GM12878 (cell line): Measurements from ENCODE around the gene C9orf72. TPM values are rescaled to one million over a fixed set of nuclear protein-coding genes. Genes with fewer than 3 reads are reported as not detected.
A peak's percentile ranks its signal among the peaks of the same experiment; 100 is the strongest.

Experiments
- ATAC-seq: fragments of 200-7000 bp; cut with Tn5 transposase; 3 replicates; pipeline ENCODE4 v1.9.1; 2020; ENCODE audit warnings: mild to moderate bottlenecking, moderate library complexity
- BruUV-seq: library from RNA; stranded (reverse); fragments of 400-500 nt; replicated peaks from 2 replicates; lab custom pipeline; 2021; lab: Mats Ljungman, UMichigan
- CTCF ChIA-PET: fragments of 300-600 bp; sonication (Branson Sonifier 250); formaldehyde crosslinking; extraction: SDS; loops from one replicate; lab custom pipeline; 2021; ENCODE audit warnings: inconsistent platforms; lab: Yijun Ruan, JAX
- POLR2A ChIA-PET: fragments of 350-600 bp; formaldehyde crosslinking; extraction: SDS; loops from one replicate; lab custom pipeline; 2021; ENCODE audit warnings: inconsistent platforms; lab: Charles Lee
- RAD21 ChIA-PET: fragments of 300-600 bp; sonication (Branson Sonifier 250); formaldehyde crosslinking; loops from one replicate; lab custom pipeline; 2023; ENCODE audit warnings: antibody characterized with exemption; ENCODE audit not compliant: unreplicated experiment; lab: Charles Lee
- SMC1A ChIA-PET: fragments of 300-600 bp; sonication (Branson Sonifier 250); formaldehyde crosslinking; loops from one replicate; lab custom pipeline; 2023; ENCODE audit not compliant: unreplicated experiment, uncharacterized antibody; lab: Charles Lee
- DNase-seq: peaks from one replicate; pipeline ENCODE4 v3.0.0-alpha.2; 2011; ENCODE audit warnings: low read depth, low spot score
- FAIRE-seq: peaks from 3 replicates; lab custom pipeline; 2011; peaks lifted over from hg19 to GRCh38; lab: Jason Lieb, UNC
- H2AFZ ChIP-seq: 2 replicates; pipeline ENCODE4 v1.6.0; 2011; ENCODE audit warnings: low read depth, low read length, control low read depth; ENCODE audit not compliant: control insufficient read depth
- H3K27ac ChIP-seq: 2 replicates; pipeline ENCODE4 v1.5.1; 2011; ENCODE audit warnings: control low read depth; ENCODE audit not compliant: control insufficient read depth, insufficient read depth
- H3K27me3 ChIP-seq, 2 experiments: replicated peaks in 1 of 2; 2 replicates each; pipeline versions ENCODE4 v1.6.0 to v1.6.1; 2011; ENCODE audit warnings: low read length in 1 of 2; ENCODE audit not compliant: control insufficient read depth in 2 of 2, insufficient read depth in 2 of 2
- H3K36me3 ChIP-seq, 2 experiments: 2 replicates each; pipeline ENCODE4 v1.5.1; 2011; ENCODE audit warnings: low read length in 1 of 2; ENCODE audit not compliant: control insufficient read depth in 2 of 2, insufficient read depth in 2 of 2
- H3K4me1 ChIP-seq: 2 replicates; pipeline ENCODE4 v1.6.1; 2011; ENCODE audit warnings: mild to moderate bottlenecking, low read length, moderate library complexity, mixed read lengths; ENCODE audit not compliant: control insufficient read depth, insufficient read depth
- H3K4me2 ChIP-seq: 2 replicates; pipeline ENCODE4 v1.6.0; 2011; ENCODE audit warnings: control low read depth; ENCODE audit not compliant: control insufficient read depth, insufficient read depth
- H3K4me3 ChIP-seq: fragments of 200-600 bp; sonication (generic); 2 replicates; pipeline ENCODE4 v1.5.1; 2016
- H3K79me2 ChIP-seq: 2 replicates; pipeline ENCODE4 v1.6.0; 2011; ENCODE audit warnings: low read length; ENCODE audit not compliant: control insufficient read depth, insufficient read depth
- H3K9ac ChIP-seq: 2 replicates; pipeline ENCODE4 v1.8.0; 2011; ENCODE audit warnings: low read length, control low read depth, mixed read lengths; ENCODE audit not compliant: control insufficient read depth, insufficient read depth
- H3K9me3 ChIP-seq: replicated peaks from 3 replicates; pipeline ENCODE4 v1.5.1; 2011; ENCODE audit warnings: mild to moderate bottlenecking, low read length; ENCODE audit not compliant: control insufficient read depth, insufficient read depth
- H4K20me1 ChIP-seq: 2 replicates; pipeline ENCODE4 v1.6.0; 2011; ENCODE audit not compliant: control insufficient read depth, insufficient read depth
- BRCA1 ChIP-seq: IDR thresholded peaks from 2 replicates; pipeline ENCODE4 v1.6.1; 2011; ENCODE audit warnings: low read depth, low read length, improper control_type of control experiment
- E4F1 ChIP-seq: fragments of 450-650 bp; IDR thresholded peaks from 2 replicates; pipeline ENCODE4 v1.6.1; 2018; ENCODE audit warnings: borderline replicate concordance, mild to moderate bottlenecking; ENCODE audit not compliant: partially characterized antibody
- EGR1 ChIP-seq, 2 experiments: IDR thresholded peaks; 1 replicate in 1 of 2; 2 replicates in 1 of 2; pipeline ENCODE4 v1.6.1; 2011 to 2012; ENCODE audit warnings: low read depth in 2 of 2, low read length in 2 of 2, borderline replicate concordance in 1 of 2, mild to moderate bottlenecking in 1 of 2, moderate library complexity in 1 of 2
- IRF4 ChIP-seq: IDR thresholded peaks from 2 replicates; pipeline ENCODE4 v1.6.1; 2011; ENCODE audit warnings: low read depth, low read length
- JUNB ChIP-seq: IDR thresholded peaks from 2 replicates; pipeline ENCODE4 v1.6.1; 2016; ENCODE audit warnings: antibody characterized with exemption, mild to moderate bottlenecking
- KDM1A ChIP-seq: fragments of 200-600 bp; sonication (generic); IDR thresholded peaks from 2 replicates; pipeline ENCODE4 v1.6.1; 2016; ENCODE audit warnings: borderline replicate concordance
- MYC ChIP-seq: IDR thresholded peaks from 2 replicates; pipeline ENCODE4 v1.6.1; 2011; ENCODE audit warnings: mild to moderate bottlenecking, low read length, moderate library complexity, inconsistent platforms; ENCODE audit not compliant: insufficient read depth, insufficient replicate concordance, insufficient read length, severe bottlenecking
- NBN ChIP-seq: fragments of 450-650 bp; IDR thresholded peaks from 2 replicates; pipeline ENCODE4 v1.6.1; 2016
- NRF1 ChIP-seq: conservative IDR thresholded peaks from 2 replicates; pipeline ENCODE4 v1.6.1; 2011; ENCODE audit warnings: mild to moderate bottlenecking, low read depth, low read length, improper control_type of control experiment
- PRDM15 ChIP-seq: fragments of 450-650 bp; formaldehyde crosslinking; IDR thresholded peaks from 2 replicates; pipeline ENCODE4 v1.4.0; 2020; ENCODE audit warnings: mild to moderate bottlenecking, moderate library complexity
- RBBP5 ChIP-seq: fragments of 200-600 bp; sonication (generic); conservative IDR thresholded peaks from 2 replicates; pipeline ENCODE4 v1.6.1; 2016
- SIN3A ChIP-seq: IDR thresholded peaks from 2 replicates; pipeline ENCODE4 v1.6.1; 2012; ENCODE audit warnings: low read depth, low read length, improper control_type of control experiment
- SMC3 ChIP-seq: IDR thresholded peaks from 2 replicates; pipeline ENCODE4 v1.6.1; 2011; ENCODE audit warnings: low read length, improper control_type of control experiment, borderline replicate concordance
- SUPT20H ChIP-seq: IDR thresholded peaks from 2 replicates; pipeline ENCODE4 v1.6.1; 2011; ENCODE audit warnings: low read depth, mild to moderate bottlenecking, low read length, moderate library complexity, borderline replicate concordance; ENCODE audit not compliant: control insufficient read depth
- TARDBP ChIP-seq: IDR thresholded peaks from 2 replicates; pipeline ENCODE4 v1.6.1; 2016; ENCODE audit warnings: borderline replicate concordance
- TBL1XR1 ChIP-seq: IDR thresholded peaks from 2 replicates; pipeline ENCODE4 v1.6.1; 2012; ENCODE audit warnings: low read depth, low read length, improper control_type of control experiment
- TCF12 ChIP-seq: IDR thresholded peaks from 2 replicates; pipeline ENCODE4 v1.6.1; 2011; ENCODE audit warnings: low read depth, mild to moderate bottlenecking, low read length
- ZNF207 ChIP-seq: fragments of 450-650 bp; IDR thresholded peaks from 2 replicates; pipeline ENCODE4 v1.6.1; 2014; ENCODE audit warnings: antibody characterized with exemption, mild to moderate bottlenecking, borderline replicate concordance
- ZNF217 ChIP-seq: fragments of 450-650 bp; IDR thresholded peaks from 2 replicates; pipeline ENCODE4 v1.6.1; 2017; ENCODE audit warnings: antibody characterized with exemption, mild to moderate bottlenecking
- in situ Hi-C: fragments of 300-500 bp; cut with MboI; formaldehyde crosslinking; loops from 9 replicates; pipeline ENCODE4 v1.14.3; 2018; ENCODE audit warnings: mixed read lengths
- intact Hi-C: fragments of 100-400 bp; cut with micrococcal nuclease; formaldehyde crosslinking; loops from one replicate; pipeline ENCODE4 v1.14.2; 2022; ENCODE audit not compliant: unreplicated experiment
- polyA plus RNA-seq, 11 experiments: library from polyadenylated mRNA; depleted of rRNA in 4 of 11; unstranded in 6 of 11; stranded (reverse) in 5 of 11; fragments of >200 nt; fragmentation: Nextera tagmentation in 4 of 11; fragmentation: Illumina TruSeq in 1 of 11; extraction: Ambion mirVana in 4 of 11; extraction: Trizol in 1 of 11; gene quantifications; 1 replicate in 1 of 11; 2 replicates in 10 of 11; pipeline versions ENCODE4 v1.2.1 to v1.2.3, GENCODE V29; 2011 to 2016; ENCODE audit warnings: inconsistent platforms in 2 of 11, missing spikeins in 2 of 11, low read depth in 1 of 11
- total RNA-seq, 4 experiments: library from RNA; depleted of rRNA in 3 of 4; stranded (reverse); fragments of >200 nt in 3 of 4; fragmentation: Illumina TruSeq in 1 of 4; extraction: Trizol in 1 of 4; gene quantifications; 2 replicates each; pipeline versions ENCODE4 v1.2.1 to v1.2.3, GENCODE V29; 2013 to 2021

C9orf72 gene
- total and polyA plus RNA-seq, 10 of the 15 experiments (the other 5 are each of a cell fraction or from before 2014, with no cell fraction given), result 4.8 to 9.0 (median 6.4) TPM

- TF ChIP-seq IRF4 (no peak), PRDM15 (CRISPR knock-in tag) (no peak), NRF1 (no peak), BRCA1 (no peak)
These were observed 7.2 kb downstream of the C9orf72 start (continued) for GRCh38 chr9:27566118-27566517.

GRCh38 chr9:27565696-27566095, 7.6 kb downstream of the C9orf72 start:
- Histone ChIP-seq H3K4me2 (peak overlapping the region; percentile 27; the same call in 1 of the 2 replicates), H3K4me3 (no peak overlapping the region), H4K20me1 (no peaks in the 10 kb centered on the region), H3K27ac (no peak overlapping the region; the same call in 1 of the 2 replicates), H3K36me3 (no peaks in the 10 kb centered on the region), H3K79me2 (no peaks in the 10 kb centered on the region), H3K9me3 (no peaks in the 10 kb centered on the region), H3K9ac (no peak overlapping the region), H3K27me3 (no peaks in the 10 kb centered on the region), H3K4me1 (peaks cover 10% of the 10 kb centered on the region; the same call in 1 of the 2 replicates), H2AFZ (no peak overlapping the region)
- ChIA-PET POLR2A (no interaction called here), SMC1A (interaction anchor here (0.8 to 2.4 kb wide), 2 partner anchors 10 to 20 kb away, joined by 3 to 7 read pairs; no protein-coding TSS in a partner anchor), CTCF (interaction anchor here (1.0 kb wide), 1 partner anchor 160 kb away, joined by 3 read pairs; no protein-coding TSS in a partner anchor), RAD21 (interaction anchor here (1.1 kb wide), 1 partner anchor 19 kb away, joined by 3 read pairs; no protein-coding TSS in a partner anchor)
- DNase-seq, result no peak
- intact Hi-C loops (no loop called here), in situ Hi-C loops (no loop called here)
- BruUV-seq, result no TSS peak
- no peak for ATAC-seq
- peak; percentile 38 for FAIRE-seq
- TF ChIP-seq ZNF207 (no peak), NBN (no peak), BRCA1 (no peak), KDM1A (no peak), E4F1 (no peak), SUPT20H (no peak), RBBP5 (no peak), SIN3A (no peak), JUNB (no peak), MYC (no peak), EGR1 (IDR thresholded peaks at IDR 0.05; ENCODE audit: borderline replicate concordance in 1 of 2, low read depth in 2 of 2, low read length in 2 of 2) (no peak), TBL1XR1 (no peak), TARDBP (no peak), SMC3 (no peak), TCF12 (no peak), IRF4 (no peak), ZNF217 (no peak)
